HG03571 (cell line): ENCODE results near the gene IL11.

Experiments
- ATAC-seq: cut with Tn5 transposase; IDR thresholded peaks from one replicate; pipeline ENCODE4 v1.9.1; 2021; ENCODE audit not compliant: unreplicated experiment

The IL11 gene

GRCh38 chr19:55373993-55374757 is 3.9 kb upstream of the IL11 start:
- no peak for ATAC-seq

GRCh38 chr19:55373306-55373992 is 3.2 kb upstream of the IL11 start:
- ATAC-seq, result no peak

GRCh38 chr19:55372316-55373081 is 2.2 kb upstream of the IL11 start:
- no peak for ATAC-seq

GRCh38 chr19:55369653-55370304 is 484 bp downstream of the IL11 start:
- no peak for ATAC-seq

- no peak for ATAC-seq
Observed at GRCh38 chr19:55368701-55369563, 1.3 kb downstream of the IL11 start.

GRCh38 chr19:55368106-55368505 is 2.2 kb downstream of the IL11 start:
- no peak for ATAC-seq

GRCh38 chr19:55366790-55367189 is 3.5 kb downstream of the IL11 start:
- ATAC-seq, result no peak

- ATAC-seq, result no peak
Observed at GRCh38 chr19:55365964-55366363, 4.3 kb downstream of the IL11 start.

GRCh38 chr19:55365245-55365644 is 5.0 kb downstream of the IL11 start:
- no peak for ATAC-seq

GRCh38 chr19:55362990-55363716 is 7.1 kb downstream of the IL11 start, which contains the start of gene GARIN5B:
Gene GARIN5B (minus strand): TSS chr19:55363260. CDS start chr19:55363066, 194 bp downstream.
- ATAC-seq, result no peak

- no peak for ATAC-seq
Observed at GRCh38 chr19:55362174-55362989, 7.9 kb downstream of the IL11 start.

- ATAC-seq, result no peak
Observed at GRCh38 chr19:55360902-55361301, 9.4 kb downstream of the IL11 start.

- ATAC-seq, result no peak
Observed at GRCh38 chr19:55358943-55359908, 11.0 kb downstream of the IL11 start.

- ATAC-seq, result no peak
Observed at GRCh38 chr19:55358493-55358892, 11.8 kb downstream of the IL11 start.

GRCh38 chr19:55355213-55355821 is 14.9 kb downstream of the IL11 start:
- ATAC-seq, result no peak

- ATAC-seq, result no peak
Observed at GRCh38 chr19:55354698-55355212, 15.5 kb downstream of the IL11 start, which contains the start of gene COX6B2. Gene COX6B2 (minus strand): TSS chr19:55354719. CDS start chr19:55354521, 198 bp downstream.
